Mesodermal cell (in vitro differentiated cells): Measurements from ENCODE around the gene GGT1.
A peak's percentile ranks its signal among the peaks of the same experiment; 100 is the strongest.

ENCODE experiments used
- H3K27ac ChIP-seq: 2 replicates; pipeline ENCODE4 v1.7.0; 2013; ENCODE audit warnings: mild to moderate bottlenecking, low read depth, low read length, moderate library complexity; ENCODE audit not compliant: severe bottlenecking
- H3K36me3 ChIP-seq: 2 replicates; pipeline ENCODE4 v1.7.1; 2013; ENCODE audit warnings: mild to moderate bottlenecking, low read length, moderate library complexity; ENCODE audit not compliant: control insufficient read depth, insufficient read depth
- H3K4me1 ChIP-seq: one replicate; pipeline ENCODE4 v1.7.1; 2013; ENCODE audit warnings: mild to moderate bottlenecking, low read length; ENCODE audit not compliant: insufficient read depth, control insufficient read depth, poor library complexity, severe bottlenecking
- H3K4me3 ChIP-seq: 2 replicates; pipeline ENCODE4 v1.7.0; 2013; ENCODE audit warnings: low read length, control low read depth, mild to moderate bottlenecking; ENCODE audit not compliant: insufficient read depth, poor library complexity, severe bottlenecking; ENCODE audit errors: extremely low read depth
- H3K9me3 ChIP-seq: 2 replicates; pipeline ENCODE4 v1.7.1; 2013; ENCODE audit warnings: mild to moderate bottlenecking, low read length, moderate library complexity; ENCODE audit not compliant: control insufficient read depth
- WGBS, 2 experiments: methylation state at CpG; one replicate each; pipeline ENCODE4 v1.1.5; 2013; ENCODE audit warnings: missing lambda C conversion rate in 2 of 2; ENCODE audit not compliant: insufficient coverage in 2 of 2; 5-methylcytosine and 5-hydroxymethylcytosine counted together

The GGT1 gene

GRCh38 chr22:24567668-24568067, 35.3 kb upstream of the GGT1 start:
- Histone ChIP-seq H3K9me3 (no peaks in the 10 kb centered on the region), H3K36me3 (peaks cover 94% of the 10 kb centered on the region), H3K4me3 (no peak overlapping the region), H3K27ac (no peak overlapping the region), H3K4me1 (no peaks in the 10 kb centered on the region)
- WGBS, 2 experiments, result 97% methylated on average over 9 to 10 of the region's 10 CpGs

GRCh38 chr22:24571266-24571665, 31.7 kb upstream of the GGT1 start:
- Histone ChIP-seq H3K36me3 (peaks cover 88% of the 10 kb centered on the region), H3K4me1 (no peaks in the 10 kb centered on the region), H3K9me3 (no peaks in the 10 kb centered on the region), H3K4me3 (no peak overlapping the region), H3K27ac (no peak overlapping the region)
- 96 to 97% methylated on average over 6 to 7 of the region's 7 CpGs for WGBS, 2 experiments

GRCh38 chr22:24576778-24577177, 26.2 kb upstream of the GGT1 start:
- no peak overlapping the region for H3K4me3 ChIP-seq
- peaks cover 7% of the 10 kb centered on the region for H3K4me1 ChIP-seq
- WGBS, 2 experiments, result no CpG with 5 or more reads among the region's 1 CpG
- H3K27ac ChIP-seq, result no peak overlapping the region
- H3K36me3 ChIP-seq, result peaks cover 54% of the 10 kb centered on the region
- no peaks in the 10 kb centered on the region for H3K9me3 ChIP-seq

GRCh38 chr22:24578355-24579257, 24.4 kb upstream of the GGT1 start:
- 87 to 92% methylated on average over 6 to 7 of the region's 8 CpGs for WGBS, 2 experiments
- H3K36me3 ChIP-seq, result peaks cover 35% of the 10 kb centered on the region
- no peak overlapping the region for H3K4me3 ChIP-seq
- no peaks in the 10 kb centered on the region for H3K9me3 ChIP-seq
- peaks cover 7% of the 10 kb centered on the region for H3K4me1 ChIP-seq
- peak overlapping the region; percentile 41 for H3K27ac ChIP-seq

GRCh38 chr22:24579258-24579601, 23.8 kb upstream of the GGT1 start:
- peaks cover 7% of the 10 kb centered on the region for H3K4me1 ChIP-seq
- H3K4me3 ChIP-seq, result no peak overlapping the region
- H3K9me3 ChIP-seq, result no peaks in the 10 kb centered on the region
- no CpG with 5 or more reads among the region's 1 CpG for WGBS, 2 experiments
- peaks cover 30% of the 10 kb centered on the region for H3K36me3 ChIP-seq
- no peak overlapping the region for H3K27ac ChIP-seq

GRCh38 chr22:24580276-24580675, 22.7 kb upstream of the GGT1 start:
- WGBS, 2 experiments, result 90 to 100% methylated on average over 2 of the region's 2 CpGs
- no peak overlapping the region for H3K27ac ChIP-seq
- no peaks in the 10 kb centered on the region for H3K9me3 ChIP-seq

GRCh38 chr22:24582056-24582814, 20.8 kb upstream of the GGT1 start:
- WGBS, 2 experiments, result 95 to 99% methylated on average over 11 to 12 of the region's 12 CpGs
- no peak overlapping the region for H3K4me3 ChIP-seq
- peaks cover 20% of the 10 kb centered on the region for H3K36me3 ChIP-seq
- peaks cover 7% of the 10 kb centered on the region for H3K4me1 ChIP-seq
- no peak overlapping the region for H3K27ac ChIP-seq
- H3K9me3 ChIP-seq, result no peaks in the 10 kb centered on the region

More at GRCh38 chr22:24580276-24580675, 22.7 kb upstream of the GGT1 start:
- no peak overlapping the region for H3K4me3 ChIP-seq
- H3K36me3 ChIP-seq, result peaks cover 20% of the 10 kb centered on the region
- peaks cover 7% of the 10 kb centered on the region for H3K4me1 ChIP-seq

GRCh38 chr22:24583221-24584165, 19.5 kb upstream of the GGT1 start:
- Histone ChIP-seq H3K27ac (no peak overlapping the region), H3K36me3 (peaks cover 25% of the 10 kb centered on the region), H3K9me3 (no peaks in the 10 kb centered on the region), H3K4me3 (no peak overlapping the region), H3K4me1 (peaks cover 4% of the 10 kb centered on the region)
- WGBS, 2 experiments, result 85 to 87% methylated on average over 16 of the region's 19 CpGs

GRCh38 chr22:24584166-24584790, 18.7 kb upstream of the GGT1 start:
- no peaks in the 10 kb centered on the region for H3K9me3 ChIP-seq
- WGBS, 2 experiments, result 89 to 96% methylated on average over 1 to 4 of the region's 5 CpGs
- H3K4me1 ChIP-seq, result no peaks in the 10 kb centered on the region
- no peak overlapping the region for H3K4me3 ChIP-seq
- no peak overlapping the region for H3K27ac ChIP-seq
- peaks cover 33% of the 10 kb centered on the region for H3K36me3 ChIP-seq

GRCh38 chr22:24584871-24585411, 18.1 kb upstream of the GGT1 start:
- H3K27ac ChIP-seq, result no peak overlapping the region
- H3K4me3 ChIP-seq, result no peak overlapping the region
- 88 to 89% methylated on average over 5 to 10 of the region's 10 CpGs for WGBS, 2 experiments
- H3K4me1 ChIP-seq, result no peaks in the 10 kb centered on the region
- H3K9me3 ChIP-seq, result no peaks in the 10 kb centered on the region
- peaks cover 34% of the 10 kb centered on the region for H3K36me3 ChIP-seq
